Brain microvascular endothelial cell (primary cell): ENCODE results near the gene CYP26A1.
A peak's percentile ranks its signal among the peaks of the same experiment; 100 is the strongest.

ENCODE experiments used
- DNase-seq: peaks from one replicate; pipeline ENCODE4 v3.0.0-alpha.2; 2020
- H3K27ac ChIP-seq: fragments of 250-450 bp; sonication (Bioruptor Pico); 2 replicates; pipeline ENCODE4 v1.5.1; 2020; ENCODE audit warnings: mild to moderate bottlenecking, moderate library complexity
- H3K27me3 ChIP-seq: fragments of 250-450 bp; sonication (Bioruptor Pico); replicated peaks from 2 replicates; pipeline ENCODE4 v1.5.1; 2020; ENCODE audit warnings: mild to moderate bottlenecking
- H3K36me3 ChIP-seq: fragments of 250-450 bp; sonication (Bioruptor Pico); replicated peaks from 2 replicates; pipeline ENCODE4 v1.5.1; 2020; ENCODE audit warnings: mild to moderate bottlenecking
- H3K4me3 ChIP-seq: 2 replicates; pipeline ENCODE4 v1.5.1; 2011; ENCODE audit warnings: low read depth, mild to moderate bottlenecking, control low read depth, low read length, moderate library complexity
- in situ Hi-C: cut with HindIII; loops from 2 replicates; pipeline ENCODE4 v1.10.0; 2017; ENCODE audit warnings: low sequenced_read_pairs, low pct_ligation_motif_present
- TF ChIP-seq, protein P1 (sequence below): IDR thresholded peaks from 2 replicates; pipeline ENCODE4 v1.5.1; 2011; ENCODE audit warnings: low read depth, mild to moderate bottlenecking, moderate library complexity, low read length, control low read depth, inconsistent platforms; ENCODE audit errors: missing control alignments

Gene CYP26A1

GRCh38 chr10:93071674-93072224 lies 1.9 kb upstream of the CYP26A1 start:
- no peak for DNase-seq
- in situ Hi-C loops, result no loop called here
- H3K36me3 ChIP-seq, result no peaks in the 10 kb centered on the region
- TF ChIP-seq, protein P1, sequence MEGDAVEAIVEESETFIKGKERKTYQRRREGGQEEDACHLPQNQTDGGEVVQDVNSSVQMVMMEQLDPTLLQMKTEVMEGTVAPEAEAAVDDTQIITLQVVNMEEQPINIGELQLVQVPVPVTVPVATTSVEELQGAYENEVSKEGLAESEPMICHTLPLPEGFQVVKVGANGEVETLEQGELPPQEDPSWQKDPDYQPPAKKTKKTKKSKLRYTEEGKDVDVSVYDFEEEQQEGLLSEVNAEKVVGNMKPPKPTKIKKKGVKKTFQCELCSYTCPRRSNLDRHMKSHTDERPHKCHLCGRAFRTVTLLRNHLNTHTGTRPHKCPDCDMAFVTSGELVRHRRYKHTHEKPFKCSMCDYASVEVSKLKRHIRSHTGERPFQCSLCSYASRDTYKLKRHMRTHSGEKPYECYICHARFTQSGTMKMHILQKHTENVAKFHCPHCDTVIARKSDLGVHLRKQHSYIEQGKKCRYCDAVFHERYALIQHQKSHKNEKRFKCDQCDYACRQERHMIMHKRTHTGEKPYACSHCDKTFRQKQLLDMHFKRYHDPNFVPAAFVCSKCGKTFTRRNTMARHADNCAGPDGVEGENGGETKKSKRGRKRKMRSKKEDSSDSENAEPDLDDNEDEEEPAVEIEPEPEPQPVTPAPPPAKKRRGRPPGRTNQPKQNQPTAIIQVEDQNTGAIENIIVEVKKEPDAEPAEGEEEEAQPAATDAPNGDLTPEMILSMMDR, result no peak
- no peak overlapping the region for H3K27ac ChIP-seq
- peak overlapping the region; percentile 12 for H3K4me3 ChIP-seq
- peaks cover 89% of the 10 kb centered on the region for H3K27me3 ChIP-seq

- Histone ChIP-seq H3K4me3 (no peak overlapping the region), H3K27ac (no peak overlapping the region), H3K27me3 (peaks cover 84% of the 10 kb centered on the region), H3K36me3 (no peaks in the 10 kb centered on the region)
- in situ Hi-C loops, result no loop called here
- TF ChIP-seq, protein P1, result no peak
- no peak for DNase-seq
Measured at GRCh38 chr10:93072225-93072712, 1.4 kb upstream of the CYP26A1 start.

DNA sequence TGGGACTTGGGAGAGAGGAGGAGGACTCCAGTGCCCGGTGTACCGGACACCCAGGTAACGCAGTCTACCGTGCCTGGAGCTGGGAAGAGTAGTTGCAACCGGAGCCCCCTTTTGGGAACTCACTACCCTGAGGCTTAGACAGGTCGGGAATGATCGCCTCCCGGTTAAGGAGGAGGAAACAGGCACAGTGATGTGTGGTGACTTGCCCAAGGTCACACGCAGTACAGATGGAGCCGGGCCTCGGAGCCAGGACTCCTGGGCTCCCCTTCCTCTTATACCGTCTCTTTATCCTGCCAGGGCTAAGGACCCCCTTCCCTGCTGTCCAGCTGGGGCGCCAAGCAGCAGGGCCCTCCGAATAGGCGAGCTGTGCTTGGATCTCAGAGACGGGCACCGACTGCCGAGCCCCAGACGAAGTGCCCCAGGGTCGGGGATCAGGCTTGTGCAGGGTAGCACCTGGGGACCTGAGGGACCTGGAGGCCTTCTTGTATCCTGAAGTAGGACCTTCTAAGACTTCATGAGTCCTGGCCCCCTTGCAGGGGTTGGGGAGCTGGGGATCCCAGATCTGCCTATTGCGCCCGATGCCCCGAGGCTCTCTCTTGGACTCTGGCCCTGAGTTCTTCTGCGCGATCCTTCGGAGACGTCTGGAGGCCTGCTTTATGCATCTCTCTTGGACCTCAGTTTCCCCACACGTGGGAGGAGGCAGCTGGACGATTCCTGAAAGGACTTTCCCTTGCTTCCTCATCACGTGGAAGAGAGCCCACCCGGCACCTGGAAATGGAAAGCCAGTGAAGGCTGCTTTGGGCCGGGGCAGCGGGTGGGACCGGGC lies 767 bp upstream of the CYP26A1 start:
- no peak overlapping the region for H3K27ac ChIP-seq
- no peak for DNase-seq
- no peaks in the 10 kb centered on the region for H3K36me3 ChIP-seq
- in situ Hi-C loops, result no loop called here
- no peak overlapping the region for H3K4me3 ChIP-seq
- TF ChIP-seq, protein P1, result no peak
- H3K27me3 ChIP-seq, result peaks cover 77% of the 10 kb centered on the region

- Histone ChIP-seq H3K27me3 (peaks cover 65% of the 10 kb centered on the region), H3K27ac (no peak overlapping the region), H3K36me3 (no peaks in the 10 kb centered on the region), H3K4me3 (no peak overlapping the region)
- TF ChIP-seq, protein P1, result peak; percentile 29
- no peak for DNase-seq
- in situ Hi-C loops, result no loop called here
Measured at GRCh38 chr10:93074147-93074596, 479 bp downstream of the CYP26A1 start.

- in situ Hi-C loops, result no loop called here
- TF ChIP-seq, protein P1, result no peak
- no peak overlapping the region for H3K4me3 ChIP-seq
- H3K27me3 ChIP-seq, result peaks cover 59% of the 10 kb centered on the region
- no peak for DNase-seq
- H3K27ac ChIP-seq, result no peak overlapping the region
- H3K36me3 ChIP-seq, result no peaks in the 10 kb centered on the region
Measured at GRCh38 chr10:93074597-93075368, 1.1 kb downstream of the CYP26A1 start.
